ENCODE results near the gene RPL38. TPM values are rescaled to one million over a fixed set of nuclear protein-coding genes. Genes with fewer than 3 reads are reported as not detected.

Gene RPL38
- polyA plus RNA-seq, 2 of the 4 experiments (the other 2 are of a cell fraction): 3,205 to 4,133 TPM

GRCh38 chr17:74220946-74221818 lies 17.7 kb downstream of the RPL38 start:
- no peak overlapping the region for H3K4me2 ChIP-seq
- CTCF ChIA-PET: interaction anchor here (0.6 to 4.4 kb wide), 9 partner anchors 10 to 791 kb away, joined by 3 to 20 read pairs (median 4); partner anchors contain the start of genes BTBD17 and GPR142
- H3K27ac ChIP-seq: no peak overlapping the region
- no peak overlapping the region for H3K4me3 ChIP-seq
- TF ChIP-seq MAX (IDR thresholded peaks at IDR 0.05) (no peak), BCL3 (IDR thresholded peaks at IDR 0.05) (no peak), NPAS2 (CRISPR knock-in tag; IDR thresholded peaks at IDR 0.05; ENCODE audit: borderline replicate concordance) (no peak), RNF2 (IDR thresholded peaks at IDR 0.05; ENCODE audit: borderline replicate concordance, low read depth) (no peak), HOXA7 (CRISPR knock-in tag; IDR thresholded peaks at IDR 0.05) (no peak), KDM1A (IDR thresholded peaks at IDR 0.05; ENCODE audit: low read depth) (no peak), ATOH8 (CRISPR knock-in tag; IDR thresholded peaks at IDR 0.05; ENCODE audit: low read depth) (no peak), POLR2AphosphoS2 (conservative IDR thresholded peaks at IDR 0.05; ENCODE audit: low read length) (no peak), HOXB13 (CRISPR knock-in tag; IDR thresholded peaks at IDR 0.05; ENCODE audit: low read depth) (no peak), HES2 (IDR thresholded peaks at IDR 0.05) (no peak), RFX5 (IDR thresholded peaks at IDR 0.05) (no peak), EHMT2 (IDR thresholded peaks at IDR 0.05; ENCODE audit: low read depth) (no peak), CBX8 (IDR thresholded peaks at IDR 0.05) (no peak), FOSL2 (IDR thresholded peaks at IDR 0.05) (no peak), FOSL2 (CRISPR knock-in tag; IDR thresholded peaks at IDR 0.05) (no peak), E2F6 (IDR thresholded peaks at IDR 0.05; ENCODE audit: borderline replicate concordance, low read depth) (no peak), FOSB (CRISPR knock-in tag; IDR thresholded peaks at IDR 0.05) (no peak), CHD4 (IDR thresholded peaks at IDR 0.05; ENCODE audit: borderline replicate concordance) (no peak)
- POLR2A ChIA-PET: no interaction called here
- whole genome bisulfite sequencing (ENCODE audit: missing lambda C conversion rate): 70% methylated on average over 16 of the region's 16 CpGs
- no peaks in the 10 kb centered on the region for H3K4me1 ChIP-seq
- no peak for FAIRE-seq
- no peaks in the 10 kb centered on the region for H3K9me3 ChIP-seq
- ATAC-seq: no peak
- DNase-seq (ENCODE audit: low read depth in 1 of 2, low spot score in 1 of 2): no peak

- no peak overlapping the region for H3K4me2 ChIP-seq
- H3K4me1 ChIP-seq: no peaks in the 10 kb centered on the region
- no peak overlapping the region for H3K27ac ChIP-seq
- FAIRE-seq (no peak), ATAC-seq (no peak), DNase-seq (ENCODE audit: low read depth in 1 of 2, low spot score in 1 of 2) (no peak)
- WGBS (ENCODE audit: missing lambda C conversion rate): 80% methylated on average over 13 of the region's 13 CpGs
- H3K4me3 ChIP-seq: no peak overlapping the region
- no peaks in the 10 kb centered on the region for H3K9me3 ChIP-seq
- CTCF ChIA-PET: interaction anchor here (0.9 to 4.4 kb wide), 7 partner anchors 9 to 793 kb away, joined by 3 to 20 read pairs (median 3); partner anchors contain the start of genes GPR142 and TTYH2
- POLR2A ChIA-PET: no interaction called here
- TF ChIP-seq MYC (IDR thresholded peaks at IDR 0.05; ENCODE audit: borderline replicate concordance, low read length): no peak
- TF ChIP-seq CTCF (IDR thresholded peaks at IDR 0.05): no peak
- TF ChIP-seq ELK1 (IDR thresholded peaks at IDR 0.05; ENCODE audit: low read depth, low read length): no peak
- TF ChIP-seq HDAC2 (IDR thresholded peaks at IDR 0.05): no peak
- no peak for TF ChIP-seq NFE2L2 (conservative IDR thresholded peaks at IDR 0.05; ENCODE audit: low read length)
- no peak for TF ChIP-seq PBX3 (IDR thresholded peaks at IDR 0.05)
- TF ChIP-seq POLR2A (IDR thresholded peaks at IDR 0.05; ENCODE audit: low read length): no peak
- TF ChIP-seq REST (IDR thresholded peaks at IDR 0.05): no peak
Observed at GRCh38 chr17:74222399-74222798, 18.9 kb downstream of the RPL38 start.

Data from A549 (cell line).